Measurements from ENCODE around the gene COQ2.
"Not testable (repeated sequence)": the region's sequence is repeated elsewhere in the genome, so short reads cannot be mapped to it uniquely, and the experiment has no call there.

The COQ2 gene

DNA sequence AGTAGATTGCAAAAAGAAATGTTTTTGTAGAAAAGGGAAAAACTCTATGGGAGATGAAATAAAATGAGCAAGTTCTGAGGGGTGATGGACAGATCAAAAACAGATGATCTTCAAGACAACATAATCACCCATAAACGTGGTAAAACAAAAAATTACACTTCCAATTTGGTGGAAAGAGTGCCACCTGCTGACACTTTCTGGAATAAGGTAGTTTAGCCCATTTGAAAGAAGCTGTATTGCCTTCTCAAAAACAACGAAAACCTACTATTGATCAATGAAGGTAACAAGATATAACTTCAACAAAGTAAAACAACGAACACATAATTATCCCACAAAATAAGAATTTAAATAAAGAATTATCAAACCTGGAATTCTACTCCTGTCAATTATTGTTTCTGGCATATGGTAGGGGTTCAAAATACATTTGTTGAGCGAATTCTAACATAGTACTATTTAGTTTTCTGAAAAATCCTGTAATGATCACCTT, 2.5 kb downstream of the COQ2 start:
- peak; percentile 26 for DNase-seq

DNA sequence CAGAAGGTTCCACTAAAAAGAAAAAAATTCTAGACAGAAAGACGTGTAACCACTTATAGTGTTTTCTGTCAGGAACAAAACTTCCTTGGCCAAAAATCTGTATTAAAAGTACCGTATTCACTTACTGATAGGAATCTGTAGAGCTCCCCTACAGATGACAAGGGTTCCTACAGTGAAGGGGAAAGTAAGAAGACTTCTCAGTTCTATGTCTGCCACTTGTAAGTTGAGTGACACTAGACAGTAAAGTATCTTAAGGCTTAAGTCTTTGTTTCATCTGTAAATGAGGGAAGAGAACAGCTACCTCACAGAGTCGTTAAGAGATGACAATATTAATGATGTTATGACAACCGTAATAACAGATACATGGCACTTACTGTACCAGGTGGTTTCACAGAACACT, 3.3 kb downstream of the COQ2 start:
- no peak for DNase-seq

DNA sequence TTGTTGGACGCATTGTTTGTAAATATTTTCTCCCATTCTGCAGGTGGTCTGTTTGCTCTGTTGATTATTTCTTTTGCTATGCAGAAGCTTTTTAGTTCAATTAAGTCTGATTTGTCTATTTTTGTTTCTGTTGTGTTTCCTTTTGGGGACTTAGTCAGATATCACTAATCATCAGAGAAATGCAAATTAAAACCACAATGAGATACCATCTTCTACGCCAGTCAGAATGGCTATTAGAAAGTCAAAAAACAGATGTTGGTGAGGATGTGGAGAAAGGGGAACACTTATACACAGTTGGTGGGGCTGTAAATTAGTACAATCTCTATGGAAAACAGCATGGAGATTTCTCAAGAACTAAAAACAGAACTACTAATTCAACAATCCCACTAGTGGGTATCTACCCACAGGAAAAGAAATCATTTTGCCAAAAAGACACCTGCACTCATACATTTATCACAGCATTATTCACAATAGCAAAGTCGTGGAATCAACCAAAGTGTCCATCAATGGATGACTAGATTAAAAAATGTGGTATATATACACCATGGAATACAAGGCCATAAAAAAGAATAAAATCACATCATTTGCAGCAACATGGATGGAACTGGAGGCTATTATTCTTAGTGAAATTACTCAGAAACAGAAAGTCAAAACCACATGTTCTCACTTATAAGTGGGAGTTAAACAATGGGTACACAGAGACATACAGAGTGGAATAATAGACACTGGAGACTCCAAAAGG, 8.1 kb downstream of the COQ2 start:
- DNase-seq, result no peak

DNA sequence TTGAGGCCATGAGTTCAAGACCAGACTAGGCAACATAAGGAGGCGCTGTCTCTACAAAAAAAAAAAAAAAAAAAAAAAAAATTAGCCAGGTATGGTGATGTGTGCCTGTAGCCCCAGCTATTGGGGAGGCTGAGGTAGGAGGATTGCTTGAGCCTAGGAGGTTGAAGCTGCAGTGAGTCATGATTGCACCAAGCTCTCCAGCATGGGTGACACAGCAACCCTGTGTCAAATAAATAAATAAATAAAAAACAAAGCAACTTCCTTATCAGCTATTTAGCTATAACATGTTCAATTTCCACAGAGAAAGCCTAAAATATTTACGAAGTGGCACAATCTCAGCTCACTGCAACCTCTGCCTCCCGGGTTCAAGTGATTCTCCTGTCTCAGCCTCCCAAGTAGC, 10.7 kb downstream of the COQ2 start:
- not testable (repeated sequence) for DNase-seq

DNA sequence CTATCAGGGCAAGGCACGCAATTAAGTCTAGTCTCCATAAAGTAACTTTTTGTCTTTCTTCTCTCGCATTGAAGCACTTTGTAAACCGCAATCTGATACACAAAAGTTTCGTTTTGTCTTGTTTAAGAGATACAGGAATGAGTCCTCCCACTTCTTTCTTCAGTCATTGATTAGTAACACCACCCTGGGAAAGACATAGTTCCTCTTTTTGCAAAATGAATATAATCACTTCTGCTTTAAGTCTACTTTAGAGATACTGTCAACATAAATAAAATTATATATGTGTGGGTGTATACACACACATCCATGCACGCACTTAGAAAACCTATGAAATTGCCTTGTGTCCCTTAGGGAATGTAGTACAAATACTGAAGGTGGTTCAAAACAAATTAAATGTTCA, 11.7 kb downstream of the COQ2 start:
- no peak for DNase-seq

DNA sequence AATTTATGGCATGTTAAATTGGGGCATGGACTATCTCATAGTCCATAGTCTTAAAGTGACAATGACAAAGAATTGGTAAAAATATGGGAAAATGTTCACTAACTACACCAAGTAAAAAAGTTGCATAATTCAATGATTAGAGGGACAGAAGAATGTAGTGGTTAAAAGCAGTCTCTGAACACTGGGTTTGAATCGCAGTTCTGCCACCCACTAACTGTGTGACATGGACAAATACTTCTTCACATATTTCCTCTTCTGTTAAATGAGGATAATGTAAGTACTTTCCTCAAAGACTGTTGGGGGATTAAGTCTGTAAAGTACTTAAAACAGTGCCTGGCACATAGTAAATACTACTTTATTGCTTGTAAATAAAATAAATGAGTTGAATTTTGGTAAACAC, 15.3 kb downstream of the COQ2 start:
- no peak for DNase-seq

DNA sequence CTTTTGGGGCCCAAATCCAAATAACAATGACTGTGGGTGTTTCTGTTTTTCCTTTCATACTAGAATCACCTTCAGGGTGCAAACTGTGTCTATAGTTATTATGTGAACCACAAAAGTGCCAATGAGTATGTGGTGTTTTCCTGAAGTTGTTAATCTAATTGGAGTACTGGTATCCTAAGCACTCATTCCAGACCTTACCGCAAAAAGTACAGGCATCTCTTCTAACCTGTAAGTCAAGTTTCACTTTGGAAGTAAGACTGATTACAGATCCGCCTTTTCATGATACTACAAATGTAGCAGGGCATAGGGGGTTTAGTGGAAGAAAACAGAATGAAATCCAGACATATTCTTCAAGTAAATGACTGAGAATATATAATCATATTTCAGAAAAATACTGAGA, 16.1 kb downstream of the COQ2 start:
- no peak for DNase-seq

DNA sequence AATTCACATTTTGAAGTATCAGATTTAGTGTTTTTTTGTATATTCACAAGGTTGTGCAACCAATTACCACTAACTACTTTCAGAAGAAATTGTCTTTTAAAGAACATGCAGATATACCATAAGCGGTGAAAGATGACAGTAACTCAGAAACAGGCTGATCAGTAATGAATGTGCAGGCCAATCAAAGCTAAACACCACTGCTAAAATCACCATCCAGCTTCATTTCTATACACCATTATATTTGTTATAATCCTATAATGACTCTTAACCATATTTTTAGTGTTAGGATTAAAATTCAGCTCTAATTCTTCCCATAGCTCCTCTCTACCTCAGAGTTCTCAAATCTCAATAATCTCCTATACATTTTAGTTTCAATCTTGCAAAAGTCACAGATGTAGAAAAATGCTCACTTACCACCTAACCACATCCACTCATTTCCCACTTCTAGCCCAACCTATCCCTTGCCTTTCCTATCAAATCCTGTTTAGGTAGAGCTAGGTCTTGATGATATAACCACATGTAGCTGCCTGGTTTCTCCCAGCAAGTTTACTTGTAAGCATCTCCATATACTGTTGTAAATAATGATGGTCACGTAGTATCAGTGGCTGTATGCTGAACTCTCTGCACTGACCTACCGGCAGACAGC, 16.6 kb downstream of the COQ2 start:
- DNase-seq, result no peak

DNA sequence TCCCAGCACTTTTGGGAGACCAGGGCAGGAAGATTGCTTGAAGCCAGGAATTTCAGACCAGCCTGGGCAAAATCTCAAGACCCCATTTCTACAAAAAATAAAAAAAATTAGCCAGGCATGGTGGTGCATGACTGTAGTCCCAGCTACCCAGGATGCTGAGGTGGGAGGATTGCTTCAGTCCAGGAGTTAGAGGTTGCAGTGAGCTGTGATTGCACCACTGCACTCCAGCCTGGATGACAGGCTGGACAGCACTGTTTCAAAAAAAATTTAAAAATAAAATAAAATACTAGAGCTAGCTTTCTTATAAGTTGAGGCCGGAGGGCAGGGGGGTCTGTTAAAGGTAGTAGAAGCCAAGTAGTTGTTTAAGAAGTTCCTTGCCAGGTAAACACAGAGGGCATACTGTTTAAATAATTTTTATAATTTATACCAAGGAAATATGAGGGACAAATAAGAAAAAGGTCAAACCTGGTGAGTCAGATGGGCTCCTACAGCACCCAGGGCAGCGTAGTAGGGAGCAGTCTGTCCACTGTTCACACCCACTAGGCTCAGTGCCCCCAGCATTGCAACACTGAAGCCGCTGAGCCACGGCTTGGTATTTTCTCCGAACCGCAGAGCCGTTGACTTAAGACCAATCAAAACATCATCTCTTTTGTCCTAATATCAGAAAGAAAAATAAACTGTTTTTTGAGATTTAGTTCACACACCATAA, 17.3 kb downstream of the COQ2 start:
- DNase-seq, result no peak

DNA sequence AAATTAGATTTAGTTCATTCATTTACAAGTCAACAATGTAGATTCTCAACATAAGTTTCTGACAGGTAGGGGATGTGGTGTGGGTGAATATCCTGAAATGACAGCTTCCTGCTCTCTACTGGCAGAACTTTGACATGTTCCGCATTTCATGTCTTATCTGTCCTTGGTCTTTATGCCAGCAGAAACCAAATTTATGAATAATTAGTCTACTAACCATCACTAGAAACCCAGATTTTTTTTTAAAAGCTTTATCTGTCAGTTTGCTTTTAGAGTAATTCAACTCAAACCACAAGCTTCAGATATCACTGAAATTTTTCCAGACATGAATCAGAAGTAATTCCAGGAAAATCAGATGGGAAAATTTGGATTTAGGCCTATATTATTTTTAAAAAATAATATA, 17.9 kb downstream of the COQ2 start:
- DNase-seq, result no peak

DNA sequence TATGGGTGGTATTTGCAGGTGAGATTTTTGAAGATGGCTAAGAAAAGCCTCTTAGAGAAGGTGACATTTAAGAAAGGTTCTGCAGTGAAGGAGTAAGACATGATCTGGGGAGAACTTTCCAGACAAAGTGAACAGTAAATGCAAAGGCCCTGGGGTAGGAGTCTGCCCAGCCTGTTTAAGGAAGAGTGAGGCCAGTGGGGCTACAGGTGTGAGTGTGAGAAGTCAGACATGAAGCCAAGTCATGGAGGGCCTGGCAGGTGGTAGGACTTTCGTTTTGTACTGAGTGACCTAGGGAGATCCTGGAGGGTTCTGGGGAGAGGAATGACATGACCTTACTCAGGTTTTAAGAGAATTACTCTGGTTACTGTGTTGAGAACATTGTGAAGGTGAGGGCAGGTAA, 21.5 kb downstream of the COQ2 start:
- DNase-seq, result no peak

DNA sequence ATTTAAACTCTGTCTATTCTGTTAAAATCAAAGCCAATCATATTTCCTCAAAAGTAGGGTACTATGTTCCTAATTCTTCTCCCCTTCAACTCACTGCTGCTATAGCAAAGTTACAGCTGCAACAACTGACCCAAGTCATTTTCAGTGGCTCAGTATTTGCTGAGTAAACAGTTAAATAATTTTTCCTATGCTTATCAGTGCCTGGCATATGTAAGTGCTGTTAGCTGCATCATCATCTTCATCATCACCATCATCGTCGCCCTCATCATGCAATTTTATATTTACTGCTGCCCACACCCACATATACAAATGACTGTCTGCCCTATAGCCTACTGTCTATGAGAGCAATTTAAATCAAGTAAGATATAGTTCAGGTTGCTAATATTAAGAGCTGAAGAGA, 21.9 kb downstream of the COQ2 start:
- no peak for DNase-seq

DNA sequence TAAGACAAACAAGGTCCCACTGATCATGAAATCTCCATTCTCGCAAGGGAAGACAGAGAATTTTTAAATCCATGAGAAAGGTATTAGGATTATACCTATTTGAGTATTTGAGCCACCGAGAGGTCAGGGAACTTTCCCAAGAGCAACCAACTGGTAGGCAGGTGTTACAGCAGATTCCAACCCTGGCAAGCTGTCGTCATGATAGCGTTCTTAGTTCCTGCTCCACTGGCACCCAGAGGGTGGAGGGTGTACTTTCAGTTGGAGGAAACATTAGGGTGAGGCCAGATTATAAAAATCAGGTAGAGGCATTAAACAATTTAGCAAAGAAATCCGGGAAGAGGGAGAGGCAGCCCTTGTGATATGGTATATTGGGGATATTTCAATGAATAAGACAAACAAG, 23.3 kb downstream of the COQ2 start:
- no peak for DNase-seq

DNA sequence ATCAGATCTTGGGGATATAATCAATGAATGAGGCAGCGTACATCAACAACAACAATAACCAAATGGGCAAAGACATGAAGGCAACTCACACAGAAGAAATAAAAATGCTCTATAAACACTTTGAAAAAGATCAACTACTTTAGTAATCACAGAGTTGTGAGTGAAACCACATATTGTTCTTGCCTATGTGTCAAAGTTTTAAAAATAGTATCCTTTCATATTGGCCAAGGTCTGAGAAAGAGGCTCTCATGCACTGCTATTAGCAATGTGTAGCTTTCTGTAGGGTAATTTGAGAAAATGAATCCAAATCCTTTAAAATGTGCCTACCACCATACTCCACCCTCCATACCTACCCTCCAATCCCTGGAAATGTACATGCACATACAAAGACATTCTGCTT, 25.0 kb downstream of the COQ2 start:
- DNase-seq, result no peak

DNA sequence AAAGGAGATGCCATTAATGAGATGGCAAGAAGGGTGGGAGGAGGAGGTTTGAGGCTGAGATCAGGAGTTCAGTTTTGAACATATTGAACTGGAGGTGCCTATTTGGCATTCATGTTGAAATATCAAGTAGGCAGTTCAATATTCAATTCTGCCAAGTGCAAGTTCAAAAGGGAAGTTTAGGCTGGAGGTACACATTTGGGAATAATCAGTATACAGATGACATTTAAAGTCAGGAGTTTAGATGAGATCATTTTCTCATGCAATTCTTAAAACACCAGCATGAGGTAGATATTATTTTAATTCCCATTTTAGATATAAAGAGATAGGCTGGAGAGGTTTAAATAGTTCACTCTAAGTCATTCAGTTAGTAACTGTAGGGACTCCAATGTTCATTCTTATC, 26.1 kb downstream of the COQ2 start:
- DNase-seq, result no peak

DNA sequence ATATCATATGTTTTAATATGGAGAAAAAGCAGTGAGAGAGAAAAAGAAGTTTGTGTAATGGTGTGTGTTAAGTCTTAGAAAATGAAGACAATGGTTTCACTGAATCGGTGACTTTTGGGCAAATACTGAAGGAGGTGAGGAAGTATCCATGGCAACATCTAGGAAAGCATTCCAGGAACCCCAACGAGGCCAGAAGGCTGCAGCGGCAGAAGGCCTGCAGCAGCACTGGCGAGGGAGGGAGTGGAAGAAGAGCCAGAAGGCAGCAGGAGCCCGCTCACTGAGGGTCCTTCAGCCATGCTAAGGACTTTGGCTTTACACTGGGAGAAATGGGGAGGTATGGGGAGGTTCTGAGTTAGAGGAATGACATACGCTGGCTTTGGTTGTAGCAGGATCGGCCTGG, 26.8 kb downstream of the COQ2 start:
- DNase-seq, result no peak

DNA sequence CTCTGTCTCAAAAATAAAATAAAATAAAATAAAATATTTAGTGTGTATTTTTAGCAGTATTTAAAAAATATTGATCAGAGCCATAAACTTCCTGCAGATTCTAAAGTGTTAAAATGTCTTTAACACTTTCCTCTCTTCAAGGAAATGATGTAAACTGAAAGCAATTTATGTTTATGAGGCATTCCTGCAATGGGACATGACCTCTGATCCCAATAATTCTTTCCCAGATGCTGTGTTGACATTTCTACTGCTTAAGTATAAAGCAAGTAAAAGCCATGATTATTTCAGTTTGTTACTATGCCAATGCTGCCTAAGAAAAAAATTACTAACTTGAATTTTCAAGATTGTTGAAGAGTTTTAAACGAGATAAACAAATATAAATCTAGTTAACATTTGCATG, 29.0 kb downstream of the COQ2 start:
- DNase-seq, result no peak

DNA sequence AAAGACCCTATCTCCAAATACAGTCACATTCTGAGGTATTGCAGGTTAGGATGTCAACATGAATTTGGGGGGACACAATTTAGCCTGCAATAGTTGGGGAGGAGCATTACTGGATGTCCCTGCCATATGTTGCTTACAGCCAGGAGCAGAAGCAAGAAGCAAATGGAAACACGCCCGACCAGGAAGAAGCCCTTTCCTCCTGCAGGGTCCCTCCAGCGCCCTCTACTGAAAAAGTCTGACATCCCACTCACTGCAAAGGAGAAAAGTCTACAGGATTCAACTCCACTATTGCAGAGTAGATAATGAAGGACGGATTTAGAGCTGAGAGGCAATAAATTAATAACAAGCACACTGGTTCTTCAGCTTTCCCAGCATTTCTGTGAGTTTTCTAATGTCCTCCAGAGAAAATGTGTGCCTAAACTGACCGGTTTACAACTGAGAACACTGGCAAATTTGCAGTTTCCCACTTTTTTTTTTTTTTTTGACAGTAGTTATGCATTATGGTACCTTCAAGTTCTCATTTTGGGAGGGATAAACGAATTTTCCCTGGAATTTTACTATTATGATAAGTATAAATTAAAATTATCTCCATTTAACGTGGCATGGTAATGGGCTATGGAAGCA, 31.7 kb downstream of the COQ2 start:
- DNase-seq, result peak; percentile 45

DNA sequence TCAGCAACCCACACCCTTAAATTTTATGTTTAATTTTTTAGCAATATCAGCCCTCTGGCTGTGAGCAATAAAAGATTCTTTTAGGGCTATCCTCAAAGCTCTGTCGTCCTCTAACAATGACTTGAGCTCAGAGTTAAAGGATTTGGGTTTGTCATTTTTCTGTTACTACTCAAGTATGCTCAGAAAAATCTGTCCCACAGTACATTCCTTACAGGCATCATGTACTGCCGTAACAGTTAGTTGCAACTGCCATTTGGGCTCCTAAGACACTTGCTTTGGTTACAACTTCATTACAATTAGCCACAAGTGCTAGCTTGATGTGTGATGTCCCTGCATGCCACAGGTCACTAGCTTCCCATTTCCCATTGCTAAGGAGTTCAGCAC, 33.2 kb downstream of the COQ2 start:
- DNase-seq, result no peak

DNA sequence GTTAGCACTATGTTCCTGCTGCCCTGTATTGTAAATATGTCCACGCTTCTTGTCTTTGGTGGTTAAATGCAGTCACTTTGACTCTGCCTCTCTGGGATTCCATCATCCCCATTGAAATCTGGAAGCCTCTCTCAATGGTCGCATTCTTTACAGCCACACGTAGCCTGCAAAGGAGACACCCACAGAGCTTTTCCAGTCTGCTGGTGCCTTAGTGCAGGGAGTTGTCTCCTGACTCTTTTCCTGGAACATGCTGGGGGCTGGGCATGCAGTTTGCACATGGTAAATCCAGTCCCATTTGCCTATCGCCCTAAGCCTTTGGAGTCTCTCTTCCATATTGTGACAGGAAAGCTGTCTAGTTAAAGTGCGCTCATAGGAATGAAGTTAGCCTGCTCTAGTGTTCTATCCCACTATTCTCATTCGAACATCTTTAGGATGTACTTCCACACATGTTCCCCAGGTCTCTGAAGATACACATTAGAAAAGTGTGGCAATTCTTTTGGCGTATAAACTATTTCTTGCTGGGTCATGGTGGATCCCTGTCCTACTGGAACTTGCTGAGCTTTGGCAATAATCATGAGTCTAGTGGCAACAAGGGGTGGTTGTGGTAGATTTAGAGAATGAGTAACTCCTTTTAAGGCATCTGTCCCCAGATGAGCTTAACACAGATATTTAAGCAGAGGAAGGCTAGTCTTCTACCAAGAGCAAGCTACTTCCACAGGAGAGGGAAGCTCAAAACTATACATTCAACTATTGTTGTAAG, 33.7 kb downstream of the COQ2 start:
- DNase-seq, result no peak

DNA sequence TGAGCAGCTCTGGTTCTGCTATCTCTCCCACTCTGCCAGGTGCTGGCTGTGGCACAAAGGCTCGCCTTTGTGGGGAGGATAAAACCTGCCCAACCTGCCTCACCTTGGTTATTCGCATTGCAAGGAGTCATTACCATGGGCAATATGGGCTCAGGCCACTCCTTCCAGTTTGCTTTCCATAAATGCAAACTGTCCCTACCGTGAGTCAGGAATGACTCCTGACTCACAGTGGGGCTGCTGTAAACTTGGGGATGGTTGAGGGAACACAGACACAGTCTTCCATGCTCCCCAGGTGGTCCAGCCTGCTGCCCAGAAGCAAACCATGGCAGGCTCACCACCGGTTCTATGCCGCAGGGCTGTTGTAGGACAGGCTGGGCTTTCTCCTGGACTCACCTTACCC, 36.1 kb downstream of the COQ2 start:
- DNase-seq, result no peak

DNA sequence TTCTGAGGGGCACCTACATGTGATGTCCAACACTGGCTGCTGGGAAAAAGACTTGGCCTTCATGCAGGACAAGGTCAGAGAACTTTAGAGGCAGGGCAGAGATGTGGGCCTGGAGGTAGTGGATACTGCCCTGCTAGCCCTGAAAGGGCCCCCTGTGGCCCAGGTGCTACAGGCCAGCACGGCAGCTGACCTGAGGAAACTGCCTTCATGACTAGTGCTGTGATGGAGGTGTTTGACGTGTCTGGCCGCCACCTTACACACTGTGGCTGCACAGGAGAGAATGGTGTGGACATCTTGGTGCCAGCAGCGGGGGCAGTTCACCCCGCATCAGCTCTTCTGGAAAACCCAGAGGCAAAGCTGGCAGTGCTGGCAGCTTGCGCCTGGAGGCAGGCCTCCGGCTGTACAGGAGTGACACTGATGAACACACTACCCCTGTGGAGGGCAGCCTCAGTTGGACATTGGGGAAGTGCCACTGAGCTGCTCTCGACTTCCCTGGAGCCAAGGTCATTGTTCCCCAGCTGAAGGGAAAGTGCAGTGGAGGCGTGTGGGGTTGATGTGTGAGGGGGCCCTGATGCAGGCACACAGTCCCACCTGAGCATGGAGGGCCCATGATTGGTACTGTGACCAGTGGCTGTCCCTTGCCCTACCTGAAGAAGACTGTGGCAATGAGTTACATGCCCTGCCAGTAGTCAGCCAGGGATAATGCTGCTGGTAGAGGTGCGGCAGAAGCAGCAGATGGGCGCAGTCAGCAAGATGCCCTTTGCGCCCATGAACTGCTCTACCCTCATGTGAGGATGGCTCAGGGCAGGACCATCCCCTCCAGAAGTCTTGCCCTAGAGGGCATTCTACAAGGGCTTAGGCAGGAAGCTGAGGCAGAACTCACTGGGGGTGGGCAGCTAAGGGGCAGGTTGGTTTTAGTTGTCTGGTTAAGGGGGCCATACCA, 36.9 kb downstream of the COQ2 start:
- DNase-seq, result no peak
